Fibroblast of pulmonary artery (primary cell): Measurements from ENCODE around the gene EPB41L2.

Experiments
- DNase-seq: peaks from one replicate; pipeline ENCODE4 v3.0.0-alpha.2; 2010; ENCODE audit warnings: low read depth
- H3K4me3 ChIP-seq: replicated peaks from 2 replicates; pipeline ENCODE4 v1.5.1; 2011; ENCODE audit warnings: low read depth, mild to moderate bottlenecking, control low read depth, low read length, moderate library complexity
- TF ChIP-seq, protein P1 (sequence below): IDR thresholded peaks from 2 replicates; pipeline ENCODE4 v1.5.1; 2011; ENCODE audit warnings: mild to moderate bottlenecking, control low read depth, low read length, inconsistent platforms; ENCODE audit errors: missing control alignments

Gene EPB41L2

DNA sequence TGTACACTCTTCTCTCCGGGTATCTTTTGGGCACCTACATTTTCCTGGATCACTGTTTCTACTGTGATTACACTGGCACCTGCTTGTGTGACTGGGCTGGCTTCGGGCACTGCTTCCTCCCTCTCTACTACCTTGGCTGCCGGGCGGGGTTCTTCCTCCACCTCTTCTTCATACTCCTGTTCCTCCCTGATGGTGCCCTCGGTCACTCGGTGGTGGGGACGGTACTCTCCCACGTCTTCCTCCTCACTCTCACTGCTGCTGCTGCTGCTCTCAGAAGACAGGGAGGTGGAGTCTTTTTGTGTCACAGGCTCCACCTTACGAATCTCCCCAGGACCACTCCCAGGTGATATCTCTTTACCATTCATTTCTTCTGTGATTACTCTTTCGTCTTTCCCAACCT is 193.4 kb downstream of the EPB41L2 start:
- TF ChIP-seq, protein P1, sequence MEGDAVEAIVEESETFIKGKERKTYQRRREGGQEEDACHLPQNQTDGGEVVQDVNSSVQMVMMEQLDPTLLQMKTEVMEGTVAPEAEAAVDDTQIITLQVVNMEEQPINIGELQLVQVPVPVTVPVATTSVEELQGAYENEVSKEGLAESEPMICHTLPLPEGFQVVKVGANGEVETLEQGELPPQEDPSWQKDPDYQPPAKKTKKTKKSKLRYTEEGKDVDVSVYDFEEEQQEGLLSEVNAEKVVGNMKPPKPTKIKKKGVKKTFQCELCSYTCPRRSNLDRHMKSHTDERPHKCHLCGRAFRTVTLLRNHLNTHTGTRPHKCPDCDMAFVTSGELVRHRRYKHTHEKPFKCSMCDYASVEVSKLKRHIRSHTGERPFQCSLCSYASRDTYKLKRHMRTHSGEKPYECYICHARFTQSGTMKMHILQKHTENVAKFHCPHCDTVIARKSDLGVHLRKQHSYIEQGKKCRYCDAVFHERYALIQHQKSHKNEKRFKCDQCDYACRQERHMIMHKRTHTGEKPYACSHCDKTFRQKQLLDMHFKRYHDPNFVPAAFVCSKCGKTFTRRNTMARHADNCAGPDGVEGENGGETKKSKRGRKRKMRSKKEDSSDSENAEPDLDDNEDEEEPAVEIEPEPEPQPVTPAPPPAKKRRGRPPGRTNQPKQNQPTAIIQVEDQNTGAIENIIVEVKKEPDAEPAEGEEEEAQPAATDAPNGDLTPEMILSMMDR = no peak
- H3K4me3 ChIP-seq = no peak overlapping the region
- no peak for DNase-seq

DNA sequence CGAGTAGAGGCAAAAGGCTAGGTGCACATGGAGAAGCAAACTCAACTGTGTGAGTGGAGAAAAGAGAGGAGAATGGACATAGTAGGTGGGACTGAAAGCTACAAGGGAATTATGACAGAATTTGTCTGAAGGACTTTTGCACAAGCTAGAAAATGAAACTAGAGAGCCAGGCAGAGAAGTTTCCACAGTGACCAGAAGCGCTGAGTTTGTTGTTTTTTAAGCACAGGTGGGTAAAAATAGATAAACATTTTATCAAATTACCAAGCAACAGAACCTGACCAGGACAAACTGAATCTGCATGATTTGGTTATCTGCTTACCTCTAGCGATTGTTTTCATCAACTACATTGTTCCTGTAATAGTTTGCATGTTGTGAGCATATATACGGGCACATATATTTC is 197.3 kb downstream of the EPB41L2 start:
- H3K4me3 ChIP-seq = no peak overlapping the region
- DNase-seq = no peak
- TF ChIP-seq, protein P1 = no peak

DNA sequence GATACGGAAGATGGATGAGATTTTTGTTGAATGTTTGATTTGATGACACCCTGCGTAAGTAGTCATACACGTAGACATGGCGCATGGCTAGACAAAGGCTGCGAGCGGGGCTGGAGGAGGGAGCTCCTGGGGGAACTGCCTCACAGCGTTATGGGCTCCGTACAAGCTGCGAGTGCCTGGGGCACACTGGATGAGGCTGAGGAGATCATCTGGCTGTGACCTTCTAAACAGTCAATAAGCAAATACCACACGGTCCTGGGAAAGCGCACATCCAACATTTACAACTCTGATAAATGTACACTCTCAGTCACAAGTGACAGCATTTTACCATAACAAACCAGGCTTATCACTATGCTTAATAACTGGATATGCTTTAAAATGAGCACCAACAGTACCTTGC is 198.7 kb downstream of the EPB41L2 start:
- no peak overlapping the region for H3K4me3 ChIP-seq
- TF ChIP-seq, protein P1 = no peak
- no peak for DNase-seq

DNA sequence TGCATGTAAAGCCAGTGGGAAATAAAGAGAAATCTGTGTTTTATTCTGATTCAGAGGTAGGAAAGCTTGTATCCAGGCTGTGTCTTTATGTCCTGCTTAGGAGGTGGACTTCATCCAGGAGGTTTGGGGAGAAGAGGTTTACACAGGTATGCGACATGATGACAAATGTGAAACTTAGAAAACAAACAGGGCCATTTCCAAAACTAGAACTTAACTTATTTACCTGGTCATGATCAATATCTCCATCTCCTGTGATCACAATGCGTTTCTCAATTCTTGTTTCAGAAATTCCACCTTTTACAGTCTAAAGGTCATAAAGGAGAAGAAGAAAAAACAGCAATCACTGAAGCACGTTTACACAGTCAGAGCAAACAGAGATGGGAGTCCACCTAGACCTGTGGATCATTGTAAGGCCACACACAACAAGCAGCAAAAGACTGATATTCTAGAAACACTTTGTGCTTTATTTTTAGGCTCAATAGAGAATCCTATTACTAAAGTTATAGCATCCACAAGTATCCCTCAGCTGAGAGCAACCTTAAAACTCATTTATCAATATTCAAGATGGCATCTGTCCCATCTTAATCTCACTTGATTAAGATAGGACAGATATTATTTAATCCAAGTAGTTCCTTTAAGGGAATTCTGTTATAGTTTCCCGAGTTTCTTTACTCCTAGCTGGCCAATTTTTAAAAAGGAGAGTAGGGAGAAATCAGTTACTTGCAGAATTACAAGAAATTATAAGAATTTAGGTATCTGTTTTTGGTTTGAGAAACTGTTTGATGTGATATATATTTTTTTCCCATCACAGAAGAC is 199.4 kb downstream of the EPB41L2 start:
- TF ChIP-seq, protein P1 = no peak
- DNase-seq = no peak
- no peak overlapping the region for H3K4me3 ChIP-seq

DNA sequence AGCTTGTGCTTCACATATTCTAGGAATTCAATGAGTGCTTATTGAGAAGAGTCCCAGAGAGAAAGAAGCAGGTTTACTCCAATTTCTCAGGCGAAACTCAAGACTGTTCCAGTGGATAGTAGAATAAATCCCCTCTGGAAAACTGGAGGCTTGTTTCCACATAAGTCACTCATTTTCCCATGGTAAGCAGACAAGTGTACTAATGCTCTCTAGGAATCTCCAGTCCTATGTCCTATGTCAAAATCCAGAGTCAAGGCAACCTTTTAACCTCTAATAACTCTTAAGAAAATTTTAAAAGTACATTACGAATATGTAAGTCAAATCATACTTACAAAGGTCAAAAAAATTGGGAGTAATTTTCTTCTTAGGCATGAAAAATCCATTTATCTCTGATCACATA is 200.7 kb downstream of the EPB41L2 start:
- H3K4me3 ChIP-seq = no peak overlapping the region
- no peak for DNase-seq
- TF ChIP-seq, protein P1 = no peak

DNA sequence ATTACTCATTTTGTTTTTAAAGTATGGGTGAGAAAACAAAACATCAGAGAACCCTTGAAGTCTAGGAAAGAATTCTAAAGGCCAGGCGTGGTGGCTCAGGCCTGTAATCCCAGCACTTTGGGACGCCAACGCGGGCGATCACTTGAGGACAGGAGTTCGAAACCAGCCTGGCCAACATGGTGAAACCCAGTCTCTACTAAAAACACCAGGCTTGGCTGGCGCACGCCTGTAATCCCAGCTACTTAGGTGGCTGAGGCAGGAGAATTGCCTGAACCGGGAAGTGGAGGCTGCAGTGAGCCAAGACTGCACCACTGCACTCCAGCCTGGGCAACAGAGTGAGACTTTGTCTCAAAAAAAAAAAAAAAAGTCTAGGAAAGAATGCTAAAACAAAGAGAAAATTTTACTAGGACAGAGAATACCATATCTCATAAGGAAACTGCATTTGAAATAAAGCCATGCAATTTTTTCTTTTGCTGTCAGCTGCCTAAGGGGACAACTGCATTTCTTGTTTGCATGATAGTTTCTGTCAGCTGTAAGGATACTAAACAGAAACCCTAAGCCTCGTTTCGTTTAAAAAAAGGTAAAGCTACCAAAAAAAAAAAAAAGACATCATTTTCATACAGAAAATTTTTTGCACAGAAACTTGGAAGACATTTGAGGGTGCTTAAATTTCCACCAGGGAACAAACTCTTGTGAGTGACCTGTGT is 203.7 kb downstream of the EPB41L2 start:
- TF ChIP-seq, protein P1 = no peak
- H3K4me3 ChIP-seq = no peak overlapping the region
- DNase-seq = no peak
